Activated CD8-positive, alpha-beta memory T cell treated with anti-CD3 and anti-CD28 coated beads, Interleukin-2, amount 50 U/mL, for 48 hours (primary cell): Measurements from ENCODE around the gene BCKDHB.

Experiments used
- DNase-seq: peaks from one replicate; pipeline ENCODE4 v3.0.0-alpha.2; 2020

BCKDHB gene

DNA sequence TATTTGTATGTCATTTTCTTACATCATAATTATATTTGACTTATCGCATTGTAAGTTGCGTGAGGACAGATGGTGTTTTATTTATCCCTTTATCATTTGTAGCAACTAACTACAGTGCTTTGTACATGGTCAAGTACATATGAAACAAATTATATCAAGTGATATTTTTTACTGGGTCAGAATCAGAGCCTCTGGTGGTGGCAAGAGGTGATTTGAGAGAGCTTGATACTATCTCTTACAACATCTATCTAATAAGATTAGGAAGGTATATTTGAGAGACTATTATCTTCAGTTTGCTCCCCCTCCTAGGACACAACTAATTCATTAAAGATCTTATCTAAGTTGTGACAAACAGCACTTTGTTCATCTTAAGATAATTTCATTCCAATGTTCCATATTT is 47.7 kb downstream of the BCKDHB start:
- no peak for DNase-seq

DNA sequence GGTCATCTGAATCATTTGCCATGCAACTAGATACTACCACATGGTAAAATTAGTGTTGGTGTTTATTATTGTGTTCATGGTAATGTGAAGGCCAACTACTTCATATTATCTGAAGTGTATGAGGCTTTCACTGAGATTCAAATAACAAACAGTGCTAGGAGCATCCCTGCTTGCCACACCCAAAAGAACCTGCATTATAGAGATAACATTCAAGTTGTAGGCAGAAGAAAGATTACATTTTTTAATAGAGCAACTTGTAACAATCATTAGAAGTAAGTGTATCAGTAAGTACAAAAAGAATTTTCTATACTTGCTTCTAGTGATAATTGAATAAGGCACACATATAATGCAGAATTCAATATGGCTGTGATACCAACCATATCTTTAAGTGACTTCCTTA is 49.8 kb downstream of the BCKDHB start:
- DNase-seq, result no peak

DNA sequence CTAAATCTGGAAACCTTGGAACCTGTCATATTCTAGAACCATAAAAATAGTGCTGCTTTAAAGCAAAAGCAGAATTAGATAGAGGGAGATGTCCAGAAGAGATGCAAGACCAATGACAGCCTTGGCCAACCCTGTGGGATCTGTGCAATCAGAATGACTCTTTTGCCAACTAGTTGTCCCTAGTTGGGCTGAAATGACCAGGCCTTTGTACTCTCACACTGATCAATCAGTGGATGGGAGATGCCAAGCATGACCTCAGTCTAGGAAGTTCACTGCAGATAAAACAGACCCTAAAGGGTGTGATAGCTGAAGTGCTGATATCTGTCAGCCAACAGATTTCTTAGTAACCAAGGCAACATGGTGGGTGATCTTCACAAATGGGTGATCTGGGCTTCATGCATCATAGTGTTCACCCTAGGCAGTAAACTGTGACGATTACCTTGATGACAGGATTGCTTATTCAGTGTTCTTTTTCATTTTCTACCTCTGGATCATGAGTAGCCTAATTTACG is 52.1 kb downstream of the BCKDHB start:
- DNase-seq, result no peak

DNA sequence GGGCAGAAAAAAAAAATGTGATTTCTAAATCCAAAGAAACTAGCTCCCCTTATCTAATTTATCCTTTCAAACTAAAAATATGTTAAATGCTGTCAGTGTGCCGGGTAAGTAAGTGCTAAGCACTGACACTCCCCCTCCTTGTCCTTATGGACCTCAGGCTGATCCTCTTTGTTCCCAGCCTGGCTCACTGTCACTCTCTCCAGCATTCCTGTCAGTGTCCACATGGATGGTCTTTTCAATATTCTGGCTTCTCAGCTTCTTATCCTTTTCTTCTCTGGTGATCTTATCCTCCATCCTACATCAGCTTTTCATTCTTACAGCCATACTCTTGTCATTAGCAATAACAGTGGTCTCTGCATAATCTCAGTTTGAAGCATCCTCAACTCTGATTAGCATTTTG is 55.0 kb downstream of the BCKDHB start:
- DNase-seq, result no peak

DNA sequence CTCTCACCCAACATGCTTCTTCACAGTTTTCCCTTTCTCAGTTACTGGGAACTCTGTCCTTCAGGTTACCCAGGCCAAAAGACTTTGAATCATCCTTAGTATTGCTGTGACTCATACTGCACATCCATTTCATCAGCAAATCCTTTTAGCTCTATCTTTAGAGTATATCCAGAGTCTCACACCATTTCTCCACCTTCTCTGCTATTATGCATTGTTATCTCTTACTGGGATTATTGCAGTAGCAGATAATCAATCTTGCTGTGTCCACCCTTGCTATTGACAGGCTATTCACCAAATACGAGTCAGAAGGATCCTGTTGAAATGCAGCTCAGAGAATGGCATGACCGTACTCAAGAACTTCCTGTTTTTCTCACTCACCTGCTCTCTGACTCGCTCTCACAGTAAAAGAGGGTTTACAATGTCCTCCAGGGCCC is 57.3 kb downstream of the BCKDHB start:
- no peak for DNase-seq

DNA sequence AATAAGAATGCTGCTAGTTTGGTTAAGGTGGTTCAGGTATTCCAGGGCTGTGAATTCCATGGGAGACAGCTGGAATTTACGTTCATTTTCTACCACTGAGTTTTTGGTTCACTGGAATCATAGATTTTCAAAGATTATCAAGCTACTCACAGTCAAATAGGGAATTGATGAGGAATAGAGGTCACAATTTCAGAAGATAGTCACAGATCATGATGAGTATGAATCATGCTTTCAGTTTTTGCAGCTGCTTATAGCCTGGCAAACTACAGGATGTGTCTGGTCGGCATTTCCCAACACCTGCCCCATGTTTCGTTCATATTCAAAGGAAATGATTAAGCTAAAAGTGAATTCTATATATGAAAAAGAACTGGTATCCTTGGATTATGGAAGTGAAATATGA is 58.7 kb downstream of the BCKDHB start:
- no peak for DNase-seq

DNA sequence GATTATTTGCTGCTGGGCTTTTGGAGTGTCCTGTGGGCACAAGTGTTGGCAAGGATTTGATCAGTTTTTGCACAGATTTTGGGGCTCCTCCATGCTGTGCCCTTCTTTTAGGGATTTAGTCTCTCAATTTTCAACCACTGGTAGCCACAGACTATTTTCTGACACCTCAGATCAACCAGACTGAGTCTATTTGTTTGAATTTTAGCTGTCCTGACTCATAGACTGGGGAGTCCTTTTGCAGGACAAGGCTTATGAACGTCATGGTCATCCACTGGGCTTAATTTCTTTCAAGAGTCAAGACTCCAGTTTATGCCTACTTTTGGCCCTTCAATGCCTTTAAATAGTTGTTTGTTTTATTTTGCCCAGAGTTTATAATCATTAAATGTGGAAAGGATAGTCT is 59.3 kb downstream of the BCKDHB start:
- DNase-seq, result no peak

DNA sequence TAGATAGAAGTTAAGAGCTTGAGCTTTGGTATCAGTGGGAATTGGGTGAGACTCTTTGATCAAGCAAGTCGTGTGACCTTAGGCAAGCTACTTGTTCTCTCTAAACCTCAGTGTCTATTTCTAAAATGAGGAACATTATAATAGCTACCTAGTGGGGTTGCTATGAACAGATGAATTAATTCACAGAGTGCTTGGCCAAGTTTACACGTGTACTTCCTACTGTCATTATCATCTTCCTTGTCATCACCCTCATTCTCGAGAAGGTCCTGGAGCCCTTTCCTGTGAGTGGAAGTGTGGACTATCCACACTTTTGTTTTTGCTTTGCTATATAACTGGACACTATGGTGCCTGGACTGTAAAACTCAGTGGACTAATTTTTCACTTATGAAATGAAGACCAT is 64.0 kb downstream of the BCKDHB start:
- no peak for DNase-seq

DNA sequence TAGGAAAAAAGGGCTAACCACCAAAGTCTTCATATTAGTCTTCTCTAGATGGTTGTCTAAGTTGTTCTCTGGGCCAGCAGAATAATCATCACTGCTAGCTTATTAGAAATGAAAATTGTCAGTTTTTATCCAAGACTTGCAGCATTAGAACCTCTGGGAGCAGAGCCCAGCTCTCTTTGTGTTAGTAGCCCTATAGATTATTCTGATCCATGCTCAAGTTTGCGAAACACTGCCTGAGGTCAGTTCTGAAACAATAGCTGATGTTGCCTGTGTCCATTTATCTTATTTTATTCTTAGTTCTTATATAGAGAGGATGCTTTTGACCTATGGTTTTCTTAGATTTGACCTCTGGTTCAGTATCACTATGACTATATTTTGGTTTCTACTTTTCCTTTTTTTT is 66.9 kb downstream of the BCKDHB start:
- no peak for DNase-seq

DNA sequence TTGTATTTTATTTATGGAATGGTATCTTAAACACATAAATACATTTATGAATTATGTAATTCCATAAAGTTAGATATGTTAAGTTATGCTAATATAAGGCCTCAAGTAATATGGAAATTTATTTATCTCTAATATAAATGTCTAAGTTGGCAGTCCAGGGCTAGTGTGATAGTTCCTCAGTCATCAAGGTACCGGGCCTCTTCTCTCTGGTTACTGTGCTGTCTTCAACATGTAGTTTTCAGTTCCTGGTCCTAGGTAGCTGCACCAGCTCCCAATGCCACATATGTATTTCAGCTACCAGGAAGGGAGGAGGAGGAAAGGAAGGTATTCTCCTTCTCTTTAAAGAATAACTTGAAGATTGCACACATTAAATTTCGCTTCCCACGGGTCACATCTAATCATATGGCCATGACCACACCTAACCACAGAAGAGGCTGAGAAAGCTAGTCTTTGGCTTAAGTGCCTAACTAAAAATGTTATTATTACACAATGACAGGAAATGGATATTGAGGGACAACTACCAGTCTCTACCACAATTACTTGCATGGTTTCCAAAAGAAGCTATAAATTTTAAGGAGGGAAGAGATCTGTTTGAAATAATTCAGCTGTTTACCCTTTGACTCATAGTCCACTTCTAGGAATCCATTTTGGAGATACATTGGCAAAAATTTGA is 68.6 kb downstream of the BCKDHB start:
- DNase-seq, result no peak

DNA sequence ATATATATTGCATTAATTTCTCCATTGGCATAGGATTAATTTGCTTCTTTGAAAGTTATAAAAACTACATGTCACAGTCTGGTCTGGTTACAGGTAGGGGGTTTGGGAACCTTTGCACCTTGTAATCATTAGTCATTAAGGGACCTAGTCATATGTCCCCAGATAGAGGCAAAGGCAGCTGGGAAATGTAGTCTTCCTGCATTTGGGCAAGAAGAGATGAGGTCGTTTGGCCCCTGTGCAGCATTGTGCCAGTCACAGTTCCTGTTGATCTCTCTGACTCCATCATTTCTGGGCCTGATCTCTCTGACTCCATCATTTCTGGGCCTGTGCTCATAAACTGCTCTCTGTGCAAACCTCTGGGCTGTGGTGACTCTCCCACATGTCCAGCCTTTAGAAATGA is 73.2 kb downstream of the BCKDHB start:
- no peak for DNase-seq

DNA sequence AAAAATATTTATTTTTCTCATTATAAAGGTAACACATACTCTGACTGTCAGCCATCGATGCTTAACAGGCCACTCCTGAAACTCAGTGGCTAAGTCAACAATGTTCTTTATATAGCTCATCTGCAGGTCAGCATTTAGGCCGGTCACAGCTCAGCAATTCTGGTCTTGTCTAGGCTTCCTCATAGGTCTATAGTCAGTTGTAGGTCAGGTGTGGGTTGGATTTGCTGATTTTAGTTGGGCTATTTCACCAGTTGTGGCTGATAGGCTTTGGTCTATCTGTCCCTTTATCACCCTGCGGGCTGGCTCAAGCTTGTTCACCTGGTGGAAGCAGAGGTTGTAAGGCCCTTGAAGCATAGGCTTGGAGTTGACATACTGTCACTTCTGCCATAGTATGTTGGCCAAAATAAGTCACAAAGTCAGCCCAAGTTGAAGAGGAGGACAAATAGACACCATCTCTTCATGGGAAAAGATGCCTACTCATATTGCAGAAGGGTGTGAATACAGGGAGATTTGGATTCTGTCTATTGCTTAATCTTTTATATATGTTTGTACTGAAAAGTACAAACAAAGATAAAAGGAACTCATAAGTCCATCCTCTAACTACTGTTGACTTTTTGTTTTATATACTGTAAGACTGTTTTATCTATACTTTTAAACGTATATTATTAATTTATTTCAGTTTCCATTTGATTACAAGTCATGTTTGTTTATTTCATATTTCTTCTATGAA is 75.0 kb downstream of the BCKDHB start:
- DNase-seq, result no peak

DNA sequence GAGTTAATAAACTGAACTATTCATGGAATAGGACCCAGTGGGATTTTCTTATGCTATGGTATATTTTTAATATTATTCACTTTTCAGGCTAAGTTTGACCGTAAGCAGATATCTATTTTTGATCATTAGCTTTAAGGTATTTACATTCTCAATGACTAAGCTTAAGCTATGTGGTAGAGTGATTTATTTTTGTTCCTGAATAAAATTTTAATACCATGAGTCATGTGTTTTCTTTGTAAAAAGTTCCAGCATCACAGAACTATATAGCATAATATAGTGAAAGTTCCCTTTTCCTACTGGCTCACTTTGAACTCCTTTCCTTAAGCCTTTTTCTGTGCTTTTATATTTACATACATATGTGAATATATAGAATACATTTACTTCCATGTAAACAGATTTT is 75.8 kb downstream of the BCKDHB start:
- DNase-seq, result no peak

DNA sequence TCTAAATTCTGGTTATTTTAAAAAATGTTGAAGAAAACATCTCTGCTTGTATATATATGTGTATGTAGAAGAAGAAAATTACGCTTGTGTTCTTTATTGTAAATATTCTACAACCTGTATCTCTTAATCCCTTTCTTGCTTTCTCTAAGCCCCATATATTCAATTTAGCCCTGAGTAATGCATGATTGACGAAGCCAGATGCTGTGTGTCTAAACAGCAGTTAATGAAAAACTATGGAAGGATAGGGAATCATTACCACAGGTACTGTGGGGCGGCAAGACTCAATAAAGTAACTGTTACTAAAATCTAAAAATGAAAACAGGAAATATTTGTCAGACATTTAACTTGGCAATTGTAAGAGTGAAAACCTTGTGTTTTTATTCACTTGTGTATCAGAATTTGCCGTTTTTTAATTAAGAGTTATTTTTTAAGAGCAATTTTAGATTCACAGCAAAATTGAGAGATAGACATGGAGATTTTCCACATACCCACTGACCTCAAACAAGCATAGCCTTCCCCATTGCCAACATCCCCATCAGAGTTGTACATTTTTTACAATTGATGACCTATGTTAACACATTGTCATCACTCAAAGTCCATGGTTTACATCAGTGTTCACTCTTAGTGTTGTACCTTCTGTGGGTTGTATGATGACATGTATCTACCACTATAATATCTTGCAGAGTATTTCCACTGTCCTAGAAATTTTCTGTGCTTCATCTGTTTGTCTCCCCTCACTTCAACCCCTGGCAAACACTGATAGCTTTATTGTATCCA is 76.7 kb downstream of the BCKDHB start:
- DNase-seq, result no peak

DNA sequence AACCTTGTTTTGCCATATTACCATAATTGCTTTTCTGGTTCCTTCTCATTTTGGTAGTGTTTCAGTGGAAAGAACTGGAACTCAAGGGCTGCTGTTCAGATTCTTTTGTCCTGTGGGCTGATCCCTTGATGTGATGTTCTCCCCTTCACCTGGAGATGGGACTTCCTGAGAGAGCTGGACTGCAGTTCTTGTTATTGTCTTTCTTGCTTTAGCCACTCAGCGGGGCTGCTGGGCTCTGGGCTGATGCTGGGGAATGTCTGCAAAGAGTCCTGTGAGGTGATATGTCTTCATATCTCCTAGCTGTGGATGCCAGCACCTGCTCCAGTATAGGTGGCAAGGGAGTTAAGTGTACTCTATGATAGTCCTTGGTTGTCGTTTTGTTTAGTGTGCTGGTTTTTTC is 79.0 kb downstream of the BCKDHB start:
- no peak for DNase-seq

DNA sequence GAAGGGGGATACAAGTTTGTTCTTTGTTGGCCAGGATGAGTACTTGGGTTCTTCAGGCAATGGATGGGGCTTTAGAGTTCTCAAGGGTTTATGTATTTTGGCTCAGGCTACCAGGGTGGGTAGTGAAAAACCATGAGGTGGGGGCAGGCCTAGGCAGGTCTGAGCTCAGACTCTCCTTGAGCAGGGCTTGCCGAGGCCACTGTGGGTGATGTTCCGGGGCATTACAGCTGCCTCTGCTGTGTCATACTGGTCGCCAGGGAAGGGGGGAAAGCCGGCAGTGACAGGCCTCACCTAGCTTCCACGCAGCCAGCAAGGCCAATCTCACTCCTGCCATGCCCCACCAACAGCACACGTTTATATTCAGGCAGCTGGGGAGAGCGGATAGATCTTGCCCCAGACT is 79.6 kb downstream of the BCKDHB start:
- DNase-seq, result no peak

DNA sequence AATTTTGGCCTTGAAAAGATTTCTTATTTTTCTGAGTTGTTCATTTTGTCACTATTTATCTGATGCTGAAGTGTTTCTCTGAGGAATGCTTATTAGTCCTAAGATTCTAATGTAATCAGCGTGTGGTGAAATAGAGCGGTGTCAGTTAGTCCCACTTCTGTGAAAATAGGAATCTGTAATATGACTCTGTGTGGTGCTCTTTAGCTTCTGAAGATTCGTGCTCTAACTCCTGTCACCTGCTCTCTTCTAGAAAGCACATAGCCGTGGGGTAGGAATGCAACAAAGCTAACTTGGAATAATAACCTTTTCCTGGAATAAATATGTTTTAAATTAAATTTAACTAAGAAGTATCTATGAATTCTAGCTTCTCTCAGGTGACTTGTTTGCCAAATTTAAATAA is 90.4 kb downstream of the BCKDHB start:
- no peak for DNase-seq

DNA sequence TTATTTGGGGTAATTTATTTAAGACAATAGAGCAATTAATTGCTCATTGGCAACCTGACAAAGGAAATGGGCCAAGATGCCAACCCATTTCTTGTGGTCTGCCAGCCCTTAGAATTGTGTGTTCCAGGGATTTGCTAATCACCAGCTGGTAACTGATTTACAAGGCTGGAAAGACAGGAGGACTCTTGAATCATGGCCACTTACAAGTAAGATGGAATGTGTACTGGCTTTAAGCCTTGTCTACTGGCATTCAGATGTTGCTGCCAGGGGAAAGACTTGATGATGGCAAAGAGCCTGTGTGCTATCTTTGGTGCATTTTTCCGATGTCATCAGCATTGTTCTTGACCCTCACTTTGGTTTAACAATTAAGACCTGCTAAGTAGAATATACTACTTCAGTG is 91.0 kb downstream of the BCKDHB start:
- no peak for DNase-seq

DNA sequence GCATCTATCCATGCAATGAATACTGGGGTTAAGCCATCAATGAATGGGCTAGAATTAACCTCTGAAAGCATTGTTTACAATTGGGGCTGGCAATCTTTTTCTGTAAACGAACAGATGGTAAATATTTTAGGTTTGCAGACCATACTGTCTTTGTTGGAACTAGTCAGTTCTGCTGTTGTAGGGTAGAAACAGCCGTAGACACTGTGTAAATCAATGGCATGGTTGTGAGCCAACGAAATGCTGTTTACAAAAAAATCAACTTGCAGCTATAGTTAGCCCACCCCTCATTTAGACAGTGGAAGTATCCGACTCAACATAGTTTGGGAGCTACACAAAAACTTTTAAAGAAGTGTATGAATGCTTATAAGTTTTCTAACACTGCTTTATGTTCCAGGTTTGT is 91.5 kb downstream of the BCKDHB start:
- DNase-seq, result no peak

DNA sequence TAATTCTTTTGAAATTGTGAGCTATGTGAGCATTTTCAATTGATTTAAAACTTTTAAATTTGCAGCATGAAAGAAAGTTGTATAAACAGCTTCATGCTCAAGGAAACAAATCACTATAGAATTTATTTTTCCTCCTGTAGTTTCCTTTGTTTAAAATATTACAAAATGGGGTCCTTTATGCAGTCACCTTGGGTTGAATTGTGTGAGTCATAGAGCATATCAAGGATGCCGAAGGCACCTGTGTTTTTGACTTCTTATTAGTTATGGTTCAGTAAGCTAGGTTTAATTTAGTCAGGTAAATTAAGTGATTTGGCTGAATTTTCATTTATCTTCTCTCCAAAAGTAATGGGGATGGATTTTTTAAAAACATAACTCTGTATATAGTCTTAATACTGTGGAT is 96.8 kb downstream of the BCKDHB start:
- DNase-seq, result no peak

DNA sequence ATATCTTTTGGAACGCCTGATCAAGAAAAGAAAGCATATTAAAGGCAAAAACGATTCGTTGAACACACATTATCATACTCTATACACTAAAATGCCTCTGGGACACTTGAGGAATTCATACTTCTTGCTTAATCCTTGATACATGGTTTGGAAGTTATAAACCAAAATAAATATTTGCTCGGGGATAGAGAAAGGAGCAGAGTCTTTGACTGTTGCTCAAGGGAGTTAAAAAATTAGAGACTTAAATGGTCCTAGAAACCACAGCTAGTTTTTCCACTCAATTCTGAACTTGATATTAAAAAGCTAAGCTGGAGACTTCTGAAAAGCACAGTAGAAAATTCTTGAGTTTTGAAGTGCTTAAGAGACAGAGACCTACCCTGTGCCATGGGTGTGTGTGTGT is 98.9 kb downstream of the BCKDHB start:
- DNase-seq, result no peak

DNA sequence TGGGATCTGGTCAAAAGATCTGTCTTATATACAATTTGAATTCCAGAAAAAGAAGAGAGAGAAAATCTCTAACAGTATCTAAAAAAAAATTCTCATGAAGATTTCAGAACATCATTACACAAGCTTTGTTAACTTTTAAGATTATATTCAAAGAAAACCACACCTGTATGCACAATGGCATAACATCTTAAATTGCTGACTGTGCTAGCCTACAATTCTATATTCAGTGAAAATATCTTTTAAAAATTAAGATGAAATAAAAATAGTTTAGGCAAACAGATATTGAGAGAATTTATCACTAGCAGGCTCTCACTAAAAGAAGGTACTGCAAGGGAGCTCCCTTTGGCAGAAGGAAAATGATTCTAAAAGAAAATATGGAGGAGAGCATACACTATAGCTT is 100.3 kb downstream of the BCKDHB start:
- DNase-seq, result no peak

DNA sequence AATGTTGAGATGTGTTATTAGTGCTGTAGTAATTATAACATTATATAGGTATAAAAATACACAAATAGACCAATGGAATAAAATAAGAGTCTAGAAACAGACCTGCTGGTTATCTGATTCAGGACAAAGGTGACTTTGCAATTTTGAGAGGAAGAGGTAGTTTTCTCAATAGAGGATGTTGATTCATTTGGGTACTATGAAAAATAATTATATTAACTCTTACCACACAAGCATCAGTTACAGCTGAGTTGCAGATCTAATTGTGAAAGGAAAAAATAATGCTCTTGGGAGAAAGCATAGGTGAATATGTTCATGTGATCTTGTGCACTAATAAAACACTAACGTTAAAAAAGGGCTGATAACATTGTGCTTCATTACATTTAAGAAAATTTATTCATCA is 103.0 kb downstream of the BCKDHB start:
- DNase-seq, result no peak

DNA sequence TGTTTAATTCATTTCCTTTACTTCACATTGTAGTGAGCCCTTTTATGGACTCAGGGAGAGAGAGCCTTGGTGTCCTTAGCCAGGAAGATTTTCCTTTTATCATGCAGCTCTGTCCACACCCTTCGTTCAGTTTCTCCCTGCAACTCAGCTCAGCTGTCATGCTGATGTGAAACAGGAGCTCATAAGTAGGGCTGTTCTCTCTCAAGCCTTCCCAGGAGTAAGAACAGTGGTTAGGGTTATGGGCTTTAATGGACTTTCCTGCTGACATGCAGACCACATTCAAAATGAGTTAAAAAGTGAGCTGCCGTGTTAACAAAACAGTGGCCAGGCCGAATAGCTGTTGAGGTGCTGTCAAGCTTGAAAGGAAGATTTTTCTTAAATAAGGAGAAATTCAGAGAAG is 104.1 kb downstream of the BCKDHB start:
- DNase-seq, result no peak
